Measurements from ENCODE around the gene FBXO24. TPM values are rescaled to one million over a fixed set of nuclear protein-coding genes. Genes with fewer than 3 reads are reported as not detected.

Gene FBXO24
- total and polyA plus RNA-seq, 9 of the 15 experiments (the other 6 are each of a cell fraction or from before 2014, with no cell fraction given) = 0.17 to 0.95 (median 0.50) TPM

- FAIRE-seq = peak; percentile 100
- Histone ChIP-seq H2AFZ (ENCODE audit: low read depth, low read length) (peak within 1 kb of the TSS; percentile 85), H3K27ac (ENCODE audit: extremely low read depth, low read depth, low read length) (peak within 1 kb of the TSS; percentile 78), H3K9me3 (replicated peaks; ENCODE audit: control insufficient read depth, insufficient read depth, low read depth, low read length) (no peaks in the 10 kb centered on the region), H3K79me2 (ENCODE audit: control insufficient read depth, insufficient read depth, low read length) (peaks cover 6% of the 10 kb centered on the region; the same call in 2 of the 3 replicates), H3K9ac (ENCODE audit: insufficient read depth in 1 of 2, low read depth in 2 of 2, low read length in 2 of 2) (peak within 1 kb of the TSS; percentile 70 to 95), H3K36me3 (ENCODE audit: control insufficient read depth, insufficient read depth, low read length) (peaks cover 3% of the 10 kb centered on the region; the same call in 1 of the 3 replicates), H4K20me1 (replicated peaks; ENCODE audit: control insufficient read depth, insufficient read depth, low read length) (no peaks in the 10 kb centered on the region), H3K27me3 (ENCODE audit: control insufficient read depth in 2 of 2, insufficient read depth in 2 of 2, low read length in 2 of 2) (no peaks in the 10 kb centered on the region), H3K4me2 (ENCODE audit: insufficient read depth, low read length) (peak within 1 kb of the TSS; percentile 81), H3K4me1 (replicated peaks in 1 of 2; ENCODE audit: control insufficient read depth in 2 of 2, insufficient read depth in 2 of 2, low read length in 2 of 2) (peaks cover 19 to 28% of the 10 kb centered on the region in 2 experiments; a peak in 4 of 5 replicates), H3K9me1 (ENCODE audit: control insufficient read depth, insufficient read depth, low read length) (no peaks in the 10 kb centered on the region), H3K4me3 (peak within 1 kb of the TSS; percentile 52)
- in situ Hi-C loops (cut with MboI) = no loop called here
- BruUV-seq (replicated peaks) = no TSS peak
- WGBS (ENCODE audit: insufficient coverage, low coverage, missing lambda C conversion rate) = under 1% methylated on average over 61 of the region's 61 CpGs
- CTCF ChIA-PET (ENCODE audit: low intra/inter-chr PET ratio) = no interaction called here
- ATAC-seq = peak; percentile 98
- POLR2A ChIA-PET = interaction anchor here (0.6 to 5.9 kb wide), 17 partner anchors 10 to 183 kb away, joined by 3 to 54 read pairs (median 5); partner anchors contain the start of genes AGFG2, FBXO24, LRCH4 and PCOLCE
- intact Hi-C loops (cut with micrococcal nuclease) = loop anchor here (1.0 to 2.0 kb wide), 2 partner anchors 61 to 79 kb away; partner anchors contain the start of gene GNB2
- DNase-seq (ENCODE audit: extremely low read depth in 1 of 4, low spot score in 3 of 4) = peak; percentile 99 to 100 (median 100)
- peak; percentile 66; the same call in 1 of the 2 replicates for TF ChIP-seq STAT6 (CRISPR knock-in tag; IDR thresholded peaks at IDR 0.05)
- TF ChIP-seq BCOR (IDR thresholded peaks at IDR 0.05) = no peak
- TF ChIP-seq ATF1 (CRISPR knock-in tag; IDR thresholded peaks at IDR 0.05) = peak; percentile 67
- peak; percentile 97 for TF ChIP-seq ATF1 (tag; IDR thresholded peaks at IDR 0.05)
- peak; percentile 39 for TF ChIP-seq TAF7 (tag; IDR thresholded peaks at IDR 0.05)
- TF ChIP-seq TEAD1 (CRISPR knock-in tag; IDR thresholded peaks at IDR 0.05) = peak in 1 of 2 experiments; percentile 19; a peak in 1 of 4 replicates
- TF ChIP-seq MGA (IDR thresholded peaks at IDR 0.05) = peak; percentile 69; the same call in 1 of the 2 replicates
Measured at GRCh38 chr7:100611983-100612729, 26.0 kb downstream of the FBXO24 start, which contains the start of gene MOSPD3. MOSPD3 (plus strand) TSS chr7:100612540; CDS start chr7:100612792, 252 bp downstream.
